Dedifferentiated amniotic fluid mesenchymal stem cell (primary cell): Measurements from ENCODE around the gene DLGAP1.

Source experiments
- DNase-seq: peaks from one replicate; pipeline ENCODE4 v3.0.0-alpha.2; 2016; ENCODE audit errors: extremely low spot score

Gene DLGAP1

DNA sequence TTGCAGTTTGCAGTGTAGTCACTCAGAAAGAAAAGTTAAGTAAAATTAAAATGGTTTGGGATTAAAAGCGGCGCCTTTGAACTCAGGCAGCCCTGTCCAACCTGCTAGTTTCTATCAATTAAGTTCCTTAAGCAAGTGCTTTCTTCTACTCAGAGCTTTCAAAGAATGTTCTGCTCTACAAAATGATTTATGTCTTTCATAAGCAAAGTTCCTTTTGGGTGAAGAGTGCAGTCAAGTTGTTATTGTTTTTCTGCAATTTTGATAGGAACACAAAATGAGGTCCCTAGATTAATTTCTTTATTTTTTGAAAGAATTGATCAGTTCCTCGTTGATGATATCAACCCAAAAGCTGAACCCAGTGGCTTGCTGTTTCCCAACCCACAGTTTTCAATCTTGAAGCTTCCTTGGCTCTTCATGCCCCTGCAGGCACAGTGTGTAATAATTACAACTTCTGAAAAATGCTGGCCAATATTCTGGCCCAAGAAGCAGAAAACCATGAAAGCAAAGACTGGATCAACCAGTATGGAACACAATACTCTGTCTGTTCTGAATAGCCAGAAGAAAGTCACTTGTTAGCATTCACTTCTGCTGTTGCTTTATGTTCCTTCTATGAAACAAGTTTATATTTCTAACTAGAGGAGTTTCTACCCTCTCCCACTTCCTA lies 916.0 kb downstream of the DLGAP1 start:
- DNase-seq, result no peak

DNA sequence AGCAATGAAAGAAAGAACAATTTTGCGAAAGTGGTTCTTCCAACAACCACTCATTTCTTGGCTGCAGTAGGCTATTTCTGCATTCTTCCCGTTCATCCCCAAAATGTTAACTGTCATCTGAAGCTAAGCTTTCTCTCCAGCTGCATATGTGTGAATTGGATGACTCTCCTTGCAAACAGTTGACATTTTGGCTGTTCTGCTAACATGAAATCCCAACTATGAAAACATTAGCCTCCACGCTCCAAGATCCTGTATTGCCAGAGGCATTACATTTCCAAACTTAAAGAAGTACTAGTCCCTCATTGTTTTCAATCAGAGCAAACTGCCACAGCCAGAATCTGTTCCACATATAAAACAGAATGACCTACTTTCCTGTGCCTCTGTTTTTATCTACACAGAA lies 916.7 kb downstream of the DLGAP1 start:
- DNase-seq, result peak; percentile 35

DNA sequence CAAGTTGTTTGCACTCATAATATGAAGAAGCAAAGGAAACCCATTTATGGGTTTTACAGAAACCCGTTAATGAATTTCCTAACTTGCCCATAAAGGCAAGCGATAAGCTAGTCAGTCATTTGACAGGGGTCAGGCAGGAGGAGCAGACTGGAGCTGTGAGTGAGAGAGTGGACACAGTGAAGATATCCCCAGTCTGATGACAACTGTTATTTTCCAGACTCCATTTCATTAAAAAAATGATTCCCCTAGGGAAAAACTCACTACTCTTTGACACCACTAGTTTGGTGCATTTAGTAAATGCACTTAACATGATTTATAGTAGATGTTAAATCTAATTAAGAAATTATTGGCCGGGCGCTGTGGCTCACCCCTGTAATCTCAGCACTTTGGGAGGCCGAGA lies 924.3 kb downstream of the DLGAP1 start:
- no peak for DNase-seq

DNA sequence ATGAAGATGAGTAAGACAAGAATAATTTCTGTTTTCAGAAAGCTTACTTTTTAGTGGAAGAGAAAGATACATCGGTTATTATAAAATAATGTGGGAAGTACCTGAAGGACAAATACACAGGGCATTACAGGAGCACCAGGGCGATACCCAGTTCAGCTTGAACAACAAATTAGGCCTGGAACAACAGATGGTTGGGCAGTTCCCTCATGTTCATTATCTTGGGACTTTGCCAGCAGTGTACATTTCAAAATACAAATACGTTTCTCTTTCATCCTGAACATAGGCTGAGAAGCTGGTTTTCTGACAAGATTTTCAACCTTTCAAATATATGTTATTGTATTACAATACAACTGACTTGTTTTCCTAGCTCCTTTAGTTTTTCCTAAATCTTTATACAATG lies 925.5 kb downstream of the DLGAP1 start:
- DNase-seq, result no peak

DNA sequence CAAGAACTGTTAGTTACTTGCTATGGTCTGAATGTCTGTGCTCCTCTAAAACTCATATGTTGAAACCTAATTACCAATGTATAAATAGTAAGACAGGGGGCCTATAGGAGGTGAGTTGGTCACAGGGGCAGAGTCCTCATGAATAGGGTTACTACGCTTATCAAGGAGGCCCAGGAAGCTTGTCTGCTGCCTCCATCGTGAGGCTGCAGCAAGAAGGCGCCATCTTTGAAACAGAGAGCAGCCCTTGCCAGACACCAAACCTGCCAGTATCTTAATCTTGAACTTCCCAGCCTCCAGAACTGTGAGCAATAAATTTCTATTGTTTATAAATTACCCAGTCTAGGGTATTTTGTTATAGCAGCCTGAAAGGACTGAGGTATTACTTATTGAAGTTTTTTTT lies 926.0 kb downstream of the DLGAP1 start:
- DNase-seq, result no peak

DNA sequence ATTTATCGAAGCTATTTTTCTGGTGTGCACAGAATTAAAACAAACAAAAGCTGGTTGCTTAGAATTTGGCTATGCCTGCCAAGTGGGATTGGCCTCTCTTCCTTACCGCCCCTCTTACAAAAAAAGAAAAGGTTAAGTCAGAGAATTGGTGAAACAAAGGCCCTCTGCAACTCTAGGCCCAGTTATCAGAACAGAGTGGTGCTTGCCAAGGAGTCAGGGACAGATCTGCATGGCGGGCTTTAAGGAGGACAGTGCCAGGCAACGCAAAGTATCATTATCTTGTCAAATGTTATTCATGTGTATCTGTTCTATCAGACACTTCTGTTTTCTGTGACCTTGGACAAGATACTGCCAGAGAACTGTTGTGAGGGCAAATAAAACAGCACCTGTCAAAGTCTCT lies 926.9 kb downstream of the DLGAP1 start:
- no peak for DNase-seq

DNA sequence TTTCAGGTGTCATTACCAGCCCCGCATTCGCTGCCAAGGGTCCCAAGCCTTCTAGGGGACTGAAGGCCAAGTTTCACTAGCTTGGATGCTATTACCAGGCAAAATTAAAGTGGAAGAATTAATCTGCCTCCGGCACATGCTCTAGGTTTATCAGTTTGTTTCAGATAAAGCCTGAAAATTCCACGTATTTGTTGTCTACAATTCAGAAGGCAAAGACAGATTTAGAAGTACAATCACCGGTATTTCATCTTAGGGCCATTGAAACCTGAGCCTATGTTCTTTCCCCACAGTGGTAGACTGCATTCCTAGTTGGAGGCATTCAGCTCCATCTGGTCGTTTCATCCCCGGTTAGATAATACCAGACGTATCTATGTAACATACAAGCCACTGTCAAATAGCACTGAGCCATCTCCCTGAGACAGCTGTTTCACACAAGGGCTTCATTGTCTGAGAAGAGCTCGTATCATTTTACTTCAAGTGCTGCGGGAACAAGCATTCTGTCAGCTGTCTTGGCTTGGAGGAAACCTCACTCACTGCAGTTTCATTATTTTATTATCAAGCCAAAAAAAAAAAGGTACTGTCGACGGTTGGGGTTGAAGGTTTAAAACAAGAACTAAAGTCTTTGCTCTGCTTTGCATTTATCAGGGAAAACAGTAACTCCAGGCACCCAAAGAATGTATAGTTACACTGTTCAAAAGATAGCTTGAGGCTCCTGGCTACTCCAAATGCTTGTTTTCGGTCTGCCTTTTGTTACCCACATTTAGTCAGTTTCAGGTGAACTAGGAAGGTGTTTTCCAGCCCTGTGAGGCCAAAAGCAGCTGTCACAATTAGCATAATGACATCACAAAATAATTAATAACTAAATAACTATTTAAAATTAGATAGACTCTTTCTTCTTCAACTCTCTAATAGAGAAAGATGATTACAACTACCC lies 928.4 kb downstream of the DLGAP1 start:
- peak; percentile 14 for DNase-seq

- DNase-seq, result peak; percentile 10
These were observed 929.2 kb downstream of the DLGAP1 start for GRCh38 chr18:3525870-3526420.

- DNase-seq, result peak; percentile 0
These were observed 930.4 kb downstream of the DLGAP1 start for GRCh38 chr18:3524706-3525105.

- no peak for DNase-seq
These were observed 934.6 kb downstream of the DLGAP1 start for GRCh38 chr18:3520230-3521085.

- DNase-seq, result no peak
These were observed 940.5 kb downstream of the DLGAP1 start for GRCh38 chr18:3514312-3515216.

DNA sequence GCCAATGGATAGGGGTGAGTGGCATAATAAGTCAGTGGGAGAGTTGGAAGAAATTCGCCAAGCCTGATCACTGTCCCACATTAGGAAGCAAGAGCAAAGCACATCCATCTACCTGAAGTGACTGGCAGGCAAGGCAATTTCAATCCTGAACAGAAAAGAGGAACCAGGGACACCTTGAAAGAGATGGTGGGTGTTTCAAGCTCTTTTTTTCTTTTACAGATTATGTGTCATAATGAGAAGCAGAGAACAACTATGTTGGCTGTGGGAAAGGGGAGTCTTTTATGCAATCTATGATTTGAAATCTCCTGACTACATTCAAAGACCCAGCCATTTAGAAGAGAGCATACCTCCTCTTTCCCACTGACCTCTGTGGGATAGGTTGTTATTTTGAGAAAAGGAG lies 941.6 kb downstream of the DLGAP1 start:
- DNase-seq, result no peak

DNA sequence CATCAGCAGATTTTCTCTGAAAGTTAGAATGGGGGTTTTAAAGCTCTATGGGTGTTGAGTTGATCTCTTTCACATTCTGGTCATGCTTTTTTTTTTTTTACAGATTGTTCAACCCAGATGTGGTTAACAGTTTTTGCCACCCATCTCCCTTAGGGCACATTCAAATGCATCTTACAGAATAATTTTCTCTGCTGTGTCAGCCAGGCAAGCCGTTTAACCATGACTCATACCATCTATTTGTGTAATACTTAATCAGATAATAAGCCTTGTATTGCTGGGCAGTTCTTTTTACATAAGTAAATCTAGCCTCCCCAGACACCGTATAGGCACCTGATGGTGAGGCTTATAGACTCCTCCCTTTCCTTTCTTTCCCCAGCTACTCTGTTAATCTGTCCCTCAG lies 943.1 kb downstream of the DLGAP1 start:
- peak; percentile 68 for DNase-seq

- no peak for DNase-seq
These were observed 944.2 kb downstream of the DLGAP1 start for GRCh38 chr18:3510896-3511295.

- no peak for DNase-seq
These were observed 945.1 kb downstream of the DLGAP1 start for GRCh38 chr18:3510024-3510423.

GRCh38 chr18:3508576-3509549 lies 946.2 kb downstream of the DLGAP1 start:
- no peak for DNase-seq

GRCh38 chr18:3504637-3505036 lies 950.5 kb downstream of the DLGAP1 start:
- no peak for DNase-seq

DNA sequence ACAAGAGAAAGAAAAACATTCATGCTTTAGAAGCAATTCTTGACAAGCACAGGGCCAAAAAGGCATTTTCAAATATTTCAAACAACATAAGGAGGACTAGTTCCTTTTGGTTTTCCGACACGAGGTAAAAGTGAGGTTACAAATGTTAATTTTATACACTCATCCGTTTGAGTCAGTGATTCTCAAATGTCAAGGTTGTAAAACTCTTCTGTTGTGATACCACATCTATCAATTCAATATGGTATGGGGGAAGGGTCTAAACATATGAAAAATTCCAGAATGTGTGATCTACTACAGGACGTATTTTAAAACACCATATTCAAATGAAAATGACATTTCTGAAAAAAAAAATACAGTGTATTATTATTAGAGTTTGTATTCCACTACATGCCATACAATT lies 952.5 kb downstream of the DLGAP1 start:
- DNase-seq, result no peak

DNA sequence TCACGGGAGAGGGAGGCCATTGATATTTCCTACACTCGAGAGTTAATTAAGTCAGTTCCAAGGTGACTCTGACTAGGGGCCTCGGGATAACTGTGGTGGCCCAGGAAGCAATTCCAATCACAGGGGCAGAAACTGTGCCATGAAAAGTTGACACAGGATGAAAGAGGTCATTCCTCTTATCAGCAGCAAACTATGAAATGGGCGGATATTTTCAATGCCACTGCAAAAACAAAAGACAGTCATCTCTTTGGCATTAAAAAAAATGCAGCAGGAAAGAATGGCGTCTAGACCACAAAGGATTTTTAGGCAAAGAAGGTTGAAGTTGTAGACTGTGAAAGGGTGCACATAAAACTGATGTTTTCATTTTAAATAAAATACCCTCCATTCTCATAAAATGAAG lies 955.1 kb downstream of the DLGAP1 start:
- DNase-seq, result no peak

DNA sequence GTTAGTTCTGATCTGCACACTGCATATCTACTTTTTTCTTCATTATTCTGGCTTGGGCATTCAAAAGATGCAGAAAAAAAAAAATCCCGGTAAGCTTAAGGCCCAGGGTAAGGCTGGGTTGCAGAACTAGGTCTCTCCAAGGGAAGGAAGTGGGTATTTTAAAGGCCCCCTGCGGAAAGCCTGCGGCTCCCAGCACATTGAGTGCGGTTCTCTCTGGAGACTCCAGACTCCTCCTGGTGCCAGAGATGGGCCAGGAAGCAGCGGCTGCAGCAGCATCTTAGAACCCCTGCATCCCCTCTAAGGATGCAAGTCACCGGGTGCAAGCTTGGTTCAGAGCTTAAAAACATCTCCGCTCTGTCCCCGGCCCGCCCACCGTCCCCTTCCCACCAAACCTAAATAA lies 955.6 kb downstream of the DLGAP1 start:
- DNase-seq, result no peak
